Measurements from ENCODE around the gene CHERP. TPM values are rescaled to one million over a fixed set of nuclear protein-coding genes. Genes with fewer than 3 reads are reported as not detected.

CHERP gene
- total and polyA plus RNA-seq, 2 of the 13 experiments (the other 11 are each of a cell fraction or from before 2014, with no cell fraction given): 4.3 to 5.4 TPM

GRCh38 chr19:16527334-16527935, 14.8 kb downstream of the CHERP start:
- H3K36me3 ChIP-seq (replicated peaks in 1 of 2; ENCODE audit: control insufficient read depth in 1 of 2, insufficient read depth in 2 of 2, low read length in 2 of 2): peaks cover 49 to 93% of the 10 kb centered on the region in 2 experiments
- no peak for TF ChIP-seq ESRRA (CRISPR knock-in tag; IDR thresholded peaks at IDR 0.05; ENCODE audit: low read depth)
- TF ChIP-seq POLR2A (IDR thresholded peaks at IDR 0.05; ENCODE audit: insufficient read depth in 1 of 2, low read depth in 2 of 2, low read length in 2 of 2): 0 out of 4 replicates have a peak, but pooled peaks of 1 of the 2 experiments have one; percentile 4
- WGBS (ENCODE audit: low lambda C conversion rate): 98% methylated on average over 7 of the region's 14 CpGs
- H3K27ac ChIP-seq (ENCODE audit: extremely low read length, insufficient read depth, low read length): no peak overlapping the region
- no peaks in the 10 kb centered on the region for H3K27me3 ChIP-seq (ENCODE audit: control insufficient read depth in 1 of 2, insufficient read depth in 2 of 2, low read length in 2 of 2)
- no peaks in the 10 kb centered on the region for H3K9me3 ChIP-seq (ENCODE audit: low read length)
- no peak overlapping the region for H3K4me2 ChIP-seq (ENCODE audit: low read depth, low read length)
- no peaks in the 10 kb centered on the region for H3K79me2 ChIP-seq (ENCODE audit: insufficient read depth, low read length)
- no peak overlapping the region for H3K9ac ChIP-seq (ENCODE audit: insufficient read depth, low read depth, low read length)
- H3K4me1 ChIP-seq (ENCODE audit: insufficient read depth, low read length): no peaks in the 10 kb centered on the region
- intact Hi-C loops (cut with micrococcal nuclease; ENCODE audit: unreplicated experiment): no loop called here
- no peak overlapping the region for H3K4me3 ChIP-seq (replicated peaks in 1 of 3; ENCODE audit: insufficient read depth in 1 of 3, low read depth in 2 of 3, low read length in 3 of 3)
- H2AFZ ChIP-seq (ENCODE audit: low read length): no peak overlapping the region
- ATAC-seq: no peak
- ChIA-PET CTCF (ENCODE audit: low intra/inter-chr PET ratio, low total read pairs) (no interaction called here), POLR2A (interaction anchor here (1.0 kb wide), 1 partner anchor 31 kb away, joined by 3 read pairs; the partner anchor contains the start of genes C19orf44 and CALR3)
- no peak for FAIRE-seq
- in situ Hi-C loops (cut with HindIII; ENCODE audit: extremely low pct_ligation_motif_present, low pct_unique_long_range_greater_than_20kb): no loop called here
- no peaks in the 10 kb centered on the region for H4K20me1 ChIP-seq (ENCODE audit: insufficient read depth, low read length)
- BruUV-seq (replicated peaks): TSS peak; percentile 44
- DNase-seq (ENCODE audit: low spot score): no peak

- intact Hi-C loops (cut with micrococcal nuclease; ENCODE audit: unreplicated experiment) (no loop called here), in situ Hi-C loops (cut with HindIII; ENCODE audit: extremely low pct_ligation_motif_present, low pct_unique_long_range_greater_than_20kb) (no loop called here)
- Histone ChIP-seq H2AFZ (ENCODE audit: low read length) (no peak overlapping the region), H3K4me2 (ENCODE audit: low read depth, low read length) (no peak overlapping the region), H4K20me1 (ENCODE audit: insufficient read depth, low read length) (no peaks in the 10 kb centered on the region), H3K79me2 (ENCODE audit: insufficient read depth, low read length) (no peaks in the 10 kb centered on the region), H3K27me3 (ENCODE audit: control insufficient read depth in 1 of 2, insufficient read depth in 2 of 2, low read length in 2 of 2) (no peaks in the 10 kb centered on the region), H3K4me3 (replicated peaks in 1 of 3; ENCODE audit: insufficient read depth in 1 of 3, low read depth in 2 of 3, low read length in 3 of 3) (no peak overlapping the region), H3K9ac (ENCODE audit: insufficient read depth, low read depth, low read length) (no peak overlapping the region), H3K4me1 (ENCODE audit: insufficient read depth, low read length) (no peaks in the 10 kb centered on the region), H3K9me3 (ENCODE audit: low read length) (no peaks in the 10 kb centered on the region), H3K27ac (ENCODE audit: extremely low read length, insufficient read depth, low read length) (no peak overlapping the region), H3K36me3 (replicated peaks in 1 of 2; ENCODE audit: control insufficient read depth in 1 of 2, insufficient read depth in 2 of 2, low read length in 2 of 2) (peaks cover 43 to 91% of the 10 kb centered on the region in 2 experiments)
- no peak for ATAC-seq
- FAIRE-seq: no peak
- no peak for DNase-seq (ENCODE audit: low spot score)
- TF ChIP-seq RBFOX2 (IDR thresholded peaks at IDR 0.05; ENCODE audit: low read depth, low read length) (peak; percentile 43; the same call in 1 of the 2 replicates), NFIB (CRISPR knock-in tag; IDR thresholded peaks at IDR 0.05; ENCODE audit: borderline replicate concordance) (no peak)
- WGBS (ENCODE audit: low lambda C conversion rate): 100% methylated on average over 21 of the region's 29 CpGs
- BruUV-seq (replicated peaks): no TSS peak
- ChIA-PET CTCF (ENCODE audit: low intra/inter-chr PET ratio, low total read pairs) (no interaction called here), POLR2A (no interaction called here)
Observed at GRCh38 chr19:16525751-16526481, 16.3 kb downstream of the CHERP start.

All from HepG2 (cell line).